Hippocampal formation (tissue), 2 donors: ENCODE measurements around the gene ADGRL3.
"Not testable (repeated sequence)": the region's sequence is repeated elsewhere in the genome, so short reads cannot be mapped to it uniquely, and the experiment has no call there.

Experiments
- DNase-seq, 2 donors: peaks; one replicate each; lab custom pipeline; 2025; lab: John Stamatoyannopoulos, UW

The ADGRL3 gene

GRCh38 chr4:61350932-61351331 lies 150.8 kb downstream of the ADGRL3 start:
- DNase-seq, result no peak

- no peak for DNase-seq
These were observed 156.6 kb downstream of the ADGRL3 start for GRCh38 chr4:61356696-61357095.

- DNase-seq, result no peak
These were observed 159.2 kb downstream of the ADGRL3 start for GRCh38 chr4:61359301-61359700.

- not testable (repeated sequence) for DNase-seq
These were observed 172.7 kb downstream of the ADGRL3 start for GRCh38 chr4:61372817-61373216.

- no peak for DNase-seq
These were observed 173.8 kb downstream of the ADGRL3 start for GRCh38 chr4:61373901-61374440.

- DNase-seq, result no peak
These were observed 174.3 kb downstream of the ADGRL3 start for GRCh38 chr4:61374447-61374891.

- no peak for DNase-seq
These were observed 175.2 kb downstream of the ADGRL3 start for GRCh38 chr4:61375301-61375700.

- DNase-seq, result no peak
These were observed 176.2 kb downstream of the ADGRL3 start for GRCh38 chr4:61376301-61376700.

- DNase-seq, result no peak
These were observed 179.3 kb downstream of the ADGRL3 start for GRCh38 chr4:61379406-61379805.

- no peak for DNase-seq
These were observed 180.7 kb downstream of the ADGRL3 start for GRCh38 chr4:61380865-61381264.

- DNase-seq, result no peak
These were observed 185.1 kb downstream of the ADGRL3 start for GRCh38 chr4:61385256-61385655.

- DNase-seq, result not testable (repeated sequence)
These were observed 187.2 kb downstream of the ADGRL3 start for GRCh38 chr4:61387372-61387771.

- no peak for DNase-seq
These were observed 189.5 kb downstream of the ADGRL3 start for GRCh38 chr4:61389640-61390039.

GRCh38 chr4:61395754-61396153 lies 195.6 kb downstream of the ADGRL3 start:
- no peak for DNase-seq

GRCh38 chr4:61397174-61397573 lies 197.0 kb downstream of the ADGRL3 start:
- no peak for DNase-seq

- no peak for DNase-seq
These were observed 200.4 kb downstream of the ADGRL3 start for GRCh38 chr4:61400439-61401038.

- DNase-seq, result no peak
These were observed 201.6 kb downstream of the ADGRL3 start for GRCh38 chr4:61401771-61402170.

- DNase-seq, result no peak
These were observed 205.2 kb downstream of the ADGRL3 start for GRCh38 chr4:61405307-61405706.

- DNase-seq, result no peak
These were observed 206.6 kb downstream of the ADGRL3 start for GRCh38 chr4:61406677-61407076.

- DNase-seq, result no peak
These were observed 207.8 kb downstream of the ADGRL3 start for GRCh38 chr4:61407642-61408618.

- DNase-seq, result no peak
These were observed 208.7 kb downstream of the ADGRL3 start for GRCh38 chr4:61408861-61409260.

- DNase-seq, result no peak
These were observed 211.1 kb downstream of the ADGRL3 start for GRCh38 chr4:61411241-61411640.

- no peak for DNase-seq
These were observed 225.2 kb downstream of the ADGRL3 start for GRCh38 chr4:61425315-61425714.
